GM18526 (cell line): ENCODE measurements around the gene EYA2.

ENCODE experiments used
- POLR2A ChIP-seq: IDR thresholded peaks from 3 replicates; pipeline ENCODE4 v1.6.1; 2011; ENCODE audit not compliant: insufficient read length; ENCODE audit errors: extremely low read depth

EYA2 gene

GRCh38 chr20:47141941-47142773, 247.5 kb downstream of the EYA2 start:
- TF ChIP-seq POLR2A = no peak

- no peak for TF ChIP-seq POLR2A
Measured at GRCh38 chr20:47142774-47143170, 248.1 kb downstream of the EYA2 start.

GRCh38 chr20:47143657-47144056, 249.0 kb downstream of the EYA2 start:
- TF ChIP-seq POLR2A = no peak

GRCh38 chr20:47144463-47144862, 249.8 kb downstream of the EYA2 start:
- no peak for TF ChIP-seq POLR2A

DNA sequence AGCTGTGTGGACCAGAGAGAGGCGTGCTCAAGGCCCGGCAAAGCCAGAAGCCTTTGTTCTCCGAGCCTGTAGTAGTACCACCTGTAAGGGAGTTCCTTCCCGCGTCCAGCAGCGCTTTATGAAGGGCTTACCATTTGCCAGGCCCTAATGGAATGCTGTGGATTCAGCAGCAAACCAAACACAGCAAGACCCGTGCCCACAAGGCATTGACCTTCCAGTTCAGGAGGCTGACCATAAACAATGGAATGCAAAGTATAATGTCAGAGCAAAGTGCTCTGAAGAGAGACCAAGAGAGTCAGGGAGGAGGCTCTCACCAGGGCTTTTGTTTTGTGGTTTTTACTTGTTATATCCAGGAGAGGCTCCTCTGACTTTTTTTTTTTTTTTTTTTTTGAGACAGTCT, 252.0 kb downstream of the EYA2 start:
- no peak for TF ChIP-seq POLR2A

GRCh38 chr20:47148059-47148458, 253.4 kb downstream of the EYA2 start:
- TF ChIP-seq POLR2A = no peak

GRCh38 chr20:47149939-47150338, 255.3 kb downstream of the EYA2 start:
- no peak for TF ChIP-seq POLR2A

DNA sequence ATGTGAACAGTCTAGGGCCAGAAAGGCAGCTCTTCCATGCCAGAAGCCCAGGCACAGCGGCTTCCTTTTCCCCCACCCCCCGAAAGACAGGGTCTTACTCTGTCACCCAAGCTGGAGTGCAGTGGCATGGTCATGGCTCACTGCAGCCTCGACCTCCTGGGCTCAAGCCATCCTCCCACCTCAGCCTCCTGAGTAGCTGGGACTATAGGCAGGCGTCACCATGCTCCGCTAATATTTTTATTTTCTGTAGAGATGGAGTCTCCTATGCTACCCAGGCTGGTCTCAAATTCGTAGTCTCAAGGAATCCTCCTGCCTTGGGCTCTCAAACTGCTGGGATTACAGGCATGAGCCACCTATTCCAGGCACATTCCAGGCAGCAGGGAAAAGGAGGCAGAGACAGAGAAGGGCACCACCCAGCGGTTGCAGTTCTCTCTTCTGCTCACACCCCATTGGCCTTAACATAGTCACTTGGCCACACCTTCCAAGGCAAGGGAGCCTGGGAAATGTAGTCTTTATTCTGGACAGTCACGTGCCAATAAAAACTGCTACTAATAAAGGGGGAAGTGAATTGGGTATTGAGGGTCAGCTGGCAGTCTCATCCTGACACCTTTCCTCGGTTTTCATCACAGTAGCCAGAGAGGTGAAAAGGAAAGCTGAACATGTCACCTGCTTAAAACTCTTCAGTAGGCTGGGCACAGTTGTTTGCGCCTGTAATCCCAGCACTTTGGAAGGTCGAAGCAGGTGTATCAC, 255.9 kb downstream of the EYA2 start:
- no peak for TF ChIP-seq POLR2A

DNA sequence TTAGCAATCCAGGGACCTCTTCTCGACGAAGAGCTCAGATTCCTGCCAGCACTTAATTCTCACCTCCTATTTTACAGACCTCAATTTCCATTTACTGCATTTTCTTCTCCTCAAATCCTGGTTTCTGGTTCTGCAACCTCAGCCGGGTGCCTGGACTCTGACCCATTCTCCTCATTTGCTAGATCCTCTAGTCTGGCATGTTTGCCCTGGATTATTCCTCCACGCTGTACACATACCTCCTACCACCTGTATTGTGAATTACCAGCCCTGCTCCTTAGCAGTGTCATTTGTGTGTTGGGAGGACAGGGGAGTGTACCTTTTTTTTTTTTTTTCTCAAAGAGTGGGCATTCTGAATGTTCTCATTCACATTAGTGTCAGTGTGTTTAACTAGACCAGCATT, 257.4 kb downstream of the EYA2 start:
- no peak for TF ChIP-seq POLR2A

DNA sequence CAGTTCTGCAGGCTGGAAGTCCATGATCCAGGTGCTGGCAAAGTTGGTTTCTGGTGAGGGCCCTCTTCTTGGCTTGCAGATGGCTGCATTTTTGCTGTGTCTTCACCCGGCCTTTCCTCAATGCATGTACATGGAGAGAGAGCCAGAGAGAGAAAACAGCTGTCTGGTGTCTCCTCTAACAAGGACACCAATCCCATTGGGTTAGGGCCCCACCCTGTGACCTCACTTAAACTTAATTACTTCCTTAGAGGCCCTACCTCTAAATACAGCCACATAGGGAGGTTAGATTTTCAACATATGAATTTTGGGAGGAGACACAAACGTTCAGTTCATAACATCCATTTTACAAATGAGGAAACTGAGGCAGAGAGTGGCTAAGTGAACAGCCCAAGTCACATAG, 259.4 kb downstream of the EYA2 start:
- TF ChIP-seq POLR2A = no peak

DNA sequence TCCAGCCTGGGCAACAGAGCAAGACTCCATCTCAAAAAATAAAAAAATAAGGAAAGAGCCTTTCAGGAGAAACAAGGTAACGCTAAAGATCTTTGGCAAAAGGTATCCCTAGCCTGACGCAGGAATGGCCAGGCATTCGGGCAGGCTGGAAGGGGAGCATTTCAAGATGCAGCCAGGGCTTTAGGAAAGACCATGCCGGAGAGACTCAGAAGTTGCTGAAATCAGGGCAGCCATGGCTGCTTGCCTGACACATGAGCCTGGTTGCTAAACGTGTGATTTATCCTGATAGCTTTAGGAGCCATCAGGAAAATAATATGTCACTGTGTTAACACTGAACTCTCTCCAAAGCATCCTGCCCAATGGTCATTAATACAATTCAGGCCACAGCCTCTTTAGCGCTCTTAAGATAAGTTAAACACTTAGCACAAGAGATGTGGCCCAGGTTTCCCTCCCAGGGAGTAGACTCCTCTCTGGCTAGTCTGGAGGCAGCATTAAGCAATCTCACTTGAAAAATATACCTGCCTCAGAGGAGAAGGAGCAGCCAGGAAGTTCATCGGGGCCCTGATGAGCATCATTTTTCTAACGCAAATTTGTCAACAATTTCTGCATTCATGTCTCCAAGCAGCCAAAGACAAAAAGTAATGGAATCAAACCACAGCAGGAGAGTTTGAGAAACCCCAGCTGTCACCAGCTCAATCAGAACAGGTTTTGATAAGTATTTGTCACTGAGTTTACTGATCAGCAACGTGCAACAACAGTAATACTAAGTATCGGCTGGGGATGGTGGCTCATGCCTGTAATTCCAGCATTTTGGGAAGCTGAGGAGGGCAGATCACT, 261.9 kb downstream of the EYA2 start:
- TF ChIP-seq POLR2A = no peak

DNA sequence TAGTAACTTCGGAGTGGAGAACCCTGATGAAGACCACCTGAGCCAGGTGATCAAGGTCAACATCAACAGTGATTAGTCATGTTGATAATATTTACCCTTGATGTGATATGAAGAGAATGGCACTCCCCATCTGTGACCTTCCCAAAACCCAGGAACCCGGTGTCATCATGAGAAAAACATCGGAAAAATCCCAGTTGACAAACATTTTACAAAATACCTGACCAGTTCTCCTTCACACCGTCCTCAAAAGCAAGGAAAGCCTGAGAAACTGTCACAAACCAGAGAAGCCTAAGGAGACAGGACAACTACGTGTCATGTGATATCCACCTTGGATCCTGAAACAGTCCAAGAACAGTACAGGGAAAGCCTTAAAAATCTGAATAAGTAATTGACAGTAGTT, 264.5 kb downstream of the EYA2 start:
- TF ChIP-seq POLR2A = no peak

- no peak for TF ChIP-seq POLR2A
Measured at GRCh38 chr20:47160240-47160639, 265.6 kb downstream of the EYA2 start.

DNA sequence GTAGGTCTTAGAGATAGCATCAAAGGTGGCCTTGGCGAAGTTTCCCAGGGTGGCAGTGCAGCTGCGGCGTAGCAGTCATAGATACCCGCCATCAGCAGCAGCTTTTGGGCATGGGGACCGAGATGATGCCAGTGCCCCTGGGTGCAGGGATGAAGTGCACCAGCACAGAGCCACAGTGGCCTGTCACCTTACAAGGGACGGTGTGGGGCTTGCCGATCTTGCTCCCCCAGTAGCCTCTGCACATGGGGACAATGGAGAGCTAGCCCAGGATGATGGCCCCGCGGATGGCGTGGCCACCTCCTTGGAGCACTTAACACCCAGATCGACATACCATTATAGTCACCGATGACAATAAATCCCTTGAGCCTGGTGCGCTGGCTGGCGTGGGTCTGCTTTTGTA, 266.3 kb downstream of the EYA2 start:
- no peak for TF ChIP-seq POLR2A

- TF ChIP-seq POLR2A = no peak
Measured at GRCh38 chr20:47161411-47161810, 266.8 kb downstream of the EYA2 start.

GRCh38 chr20:47164140-47164539, 269.5 kb downstream of the EYA2 start:
- no peak for TF ChIP-seq POLR2A
